Smooth muscle cell of the brain vasculature (primary cell): Measurements from ENCODE around the gene RAB3C.

ENCODE experiments used
- DNase-seq: peaks from one replicate; pipeline ENCODE4 v3.0.0-alpha.2; 2012; ENCODE audit warnings: low read depth, low spot score

RAB3C gene

GRCh38 chr5:58724992-58725391, 142.1 kb downstream of the RAB3C start:
- DNase-seq, result no peak

GRCh38 chr5:58731641-58732040, 148.8 kb downstream of the RAB3C start:
- DNase-seq, result no peak

- DNase-seq, result no peak
These were observed 152.8 kb downstream of the RAB3C start for GRCh38 chr5:58735637-58736036.

GRCh38 chr5:58736214-58736613, 153.3 kb downstream of the RAB3C start:
- no peak for DNase-seq

GRCh38 chr5:58737671-58738070, 154.8 kb downstream of the RAB3C start:
- no peak for DNase-seq

- DNase-seq, result no peak
These were observed 155.5 kb downstream of the RAB3C start for GRCh38 chr5:58738336-58738735.

- no peak for DNase-seq
These were observed 156.2 kb downstream of the RAB3C start for GRCh38 chr5:58739051-58739450.

GRCh38 chr5:58740956-58741355, 158.1 kb downstream of the RAB3C start:
- DNase-seq, result no peak

- no peak for DNase-seq
These were observed 162.5 kb downstream of the RAB3C start for GRCh38 chr5:58745350-58745749.

- no peak for DNase-seq
These were observed 163.4 kb downstream of the RAB3C start for GRCh38 chr5:58746321-58746720.

- DNase-seq, result no peak
These were observed 167.2 kb downstream of the RAB3C start for GRCh38 chr5:58750036-58750435.

- no peak for DNase-seq
These were observed 168.5 kb downstream of the RAB3C start for GRCh38 chr5:58751222-58751837.

- DNase-seq, result no peak
These were observed 169.2 kb downstream of the RAB3C start for GRCh38 chr5:58752104-58752503.

GRCh38 chr5:58753446-58753845, 170.6 kb downstream of the RAB3C start:
- no peak for DNase-seq

- no peak for DNase-seq
These were observed 171.4 kb downstream of the RAB3C start for GRCh38 chr5:58754250-58754649.

GRCh38 chr5:58755397-58755796, 172.5 kb downstream of the RAB3C start:
- DNase-seq, result no peak

GRCh38 chr5:58759745-58760144, 176.9 kb downstream of the RAB3C start:
- DNase-seq, result no peak

GRCh38 chr5:58760222-58760621, 177.3 kb downstream of the RAB3C start:
- no peak for DNase-seq

GRCh38 chr5:58761407-58761806, 178.5 kb downstream of the RAB3C start:
- no peak for DNase-seq

- no peak for DNase-seq
These were observed 180.5 kb downstream of the RAB3C start for GRCh38 chr5:58763390-58763789.

GRCh38 chr5:58764199-58764598, 181.3 kb downstream of the RAB3C start:
- no peak for DNase-seq

- no peak for DNase-seq
These were observed 182.2 kb downstream of the RAB3C start for GRCh38 chr5:58765058-58765457.

GRCh38 chr5:58767104-58767503, 184.2 kb downstream of the RAB3C start:
- DNase-seq, result no peak

GRCh38 chr5:58770136-58770535, 187.3 kb downstream of the RAB3C start:
- no peak for DNase-seq
